Stimulated activated effector memory CD8-positive, alpha-beta T cell treated with anti-CD3 and anti-CD28 coated beads, Interleukin-12 subunit alpha, Interleukin-12 subunit beta, amount 100 ng/mL, for 72 hours (primary cell): ENCODE results near the gene TRPV4.

Experiments used
- ATAC-seq: fragments of 150-1000 bp; cut with Tn5 transposase; 2 replicates; pipeline ENCODE4 v1.10.0; 2021
- DNase-seq, 2 donors: peaks; one replicate each; pipeline ENCODE4 v3.0.0; 2021 to 2022; ENCODE audit warnings: low spot score in 2 of 2
- H3K27ac Mint-ChIP-seq: one replicate; pipeline ENCODE4 v1.8.0; 2022; ENCODE audit warnings: mild to moderate bottlenecking, mixed read lengths
- H3K36me3 Mint-ChIP-seq: one replicate; pipeline ENCODE4 v1.8.0; 2022; ENCODE audit warnings: mild to moderate bottlenecking, mixed read lengths
- H3K4me1 Mint-ChIP-seq: one replicate; pipeline ENCODE4 v1.8.0; 2022; ENCODE audit warnings: mixed read lengths
- H3K4me3 Mint-ChIP-seq: one replicate; pipeline ENCODE4 v1.8.0; 2022; ENCODE audit warnings: mild to moderate bottlenecking, mixed read lengths
- H3K9me3 Mint-ChIP-seq: one replicate; pipeline ENCODE4 v1.8.0; 2022; ENCODE audit warnings: mixed read lengths

The TRPV4 gene

GRCh38 chr12:109827080-109827479 is 6.1 kb downstream of the TRPV4 start:
- H3K27ac Mint-ChIP-seq: no peak overlapping the region
- H3K9me3 Mint-ChIP-seq: no peaks in the 10 kb centered on the region
- no peak for DNase-seq
- H3K36me3 Mint-ChIP-seq: no peaks in the 10 kb centered on the region
- H3K4me1 Mint-ChIP-seq: peaks cover 10% of the 10 kb centered on the region
- H3K4me3 Mint-ChIP-seq: no peak overlapping the region
- no peak for ATAC-seq

DNA sequence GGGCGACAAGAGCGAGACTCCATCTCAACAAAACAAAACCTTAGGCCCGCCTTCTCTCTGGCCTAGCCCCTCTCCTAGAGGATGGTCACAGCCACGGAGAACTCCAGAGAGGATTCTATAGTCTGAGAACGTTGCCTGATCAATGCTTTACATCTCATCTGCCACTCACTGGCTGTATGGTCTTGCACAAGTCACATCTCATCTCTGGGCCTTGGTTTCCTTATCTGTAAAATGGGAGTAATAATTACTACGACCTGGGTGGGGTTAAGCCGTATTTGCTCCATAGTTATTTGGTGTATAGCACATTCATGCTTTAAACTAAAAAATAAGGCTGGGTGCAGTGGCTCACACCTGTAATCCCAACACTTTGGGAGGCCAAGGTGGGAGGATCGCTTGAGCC is 8.5 kb downstream of the TRPV4 start:
- ATAC-seq (no peak), DNase-seq (no peak)
- no peak overlapping the region for H3K27ac Mint-ChIP-seq
- no peaks in the 10 kb centered on the region for H3K36me3 Mint-ChIP-seq
- peaks cover 10% of the 10 kb centered on the region for H3K4me1 Mint-ChIP-seq
- no peaks in the 10 kb centered on the region for H3K9me3 Mint-ChIP-seq
- H3K4me3 Mint-ChIP-seq: no peak overlapping the region

DNA sequence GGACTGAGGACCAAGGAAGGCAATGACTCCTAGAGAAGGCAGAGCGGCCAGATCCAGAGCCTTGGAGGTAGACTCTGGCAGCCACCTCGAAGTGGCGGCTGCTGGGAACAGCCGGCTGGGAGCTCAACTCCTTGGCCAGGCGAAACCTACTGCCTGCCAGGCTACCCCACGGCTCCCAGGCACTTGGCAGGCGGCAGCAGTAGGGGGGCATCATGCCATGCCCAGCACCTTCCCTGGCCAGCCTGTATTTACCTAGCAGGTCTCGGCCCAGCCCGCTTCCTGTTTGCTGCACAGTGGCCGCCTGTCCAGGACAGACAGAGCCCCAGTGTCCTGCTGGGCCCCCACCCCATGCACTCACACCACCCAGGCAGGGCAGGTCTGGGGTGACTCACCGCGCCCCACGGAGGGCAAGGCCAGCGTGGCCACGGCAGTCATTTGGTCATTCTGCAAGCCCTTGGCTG is 10.2 kb downstream of the TRPV4 start:
- Mint-ChIP-seq H3K36me3 (no peaks in the 10 kb centered on the region), H3K27ac (no peak overlapping the region), H3K9me3 (no peaks in the 10 kb centered on the region), H3K4me1 (peaks cover 6% of the 10 kb centered on the region), H3K4me3 (no peak overlapping the region)
- no peak for DNase-seq
- ATAC-seq: no peak

DNA sequence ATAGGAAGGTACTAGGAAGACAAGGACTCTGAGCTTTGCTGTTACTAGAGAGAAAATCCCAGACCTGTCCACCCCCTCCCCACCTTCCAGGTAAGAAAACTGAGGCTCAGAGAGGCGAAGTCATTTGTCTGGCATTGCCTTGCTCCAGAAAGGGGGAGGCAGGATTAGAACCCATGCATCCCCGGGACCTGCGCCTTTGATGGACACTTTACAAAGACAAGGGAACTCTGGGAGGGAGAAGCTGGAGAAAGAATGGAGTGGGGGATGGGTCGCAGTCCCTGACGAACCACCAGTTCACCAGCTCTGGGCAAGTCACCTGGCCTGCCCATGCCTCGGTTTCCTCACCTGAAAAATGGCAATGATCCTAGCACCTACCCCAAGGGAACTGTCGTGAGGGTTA is 10.8 kb downstream of the TRPV4 start:
- Mint-ChIP-seq H3K27ac (no peak overlapping the region), H3K4me1 (peaks cover under 1% of the 10 kb centered on the region), H3K36me3 (no peaks in the 10 kb centered on the region), H3K4me3 (no peak overlapping the region), H3K9me3 (no peaks in the 10 kb centered on the region)
- no peak for ATAC-seq
- no peak for DNase-seq

- no peak for DNase-seq
- Mint-ChIP-seq H3K27ac (no peak overlapping the region), H3K4me3 (no peak overlapping the region), H3K36me3 (no peaks in the 10 kb centered on the region), H3K4me1 (no peaks in the 10 kb centered on the region), H3K9me3 (no peaks in the 10 kb centered on the region)
- no peak for ATAC-seq
Observed at GRCh38 chr12:109821968-109822367, 11.2 kb downstream of the TRPV4 start.

GRCh38 chr12:109820816-109821381 is 12.3 kb downstream of the TRPV4 start:
- Mint-ChIP-seq H3K27ac (no peak overlapping the region), H3K9me3 (no peaks in the 10 kb centered on the region), H3K4me3 (no peak overlapping the region), H3K4me1 (no peaks in the 10 kb centered on the region), H3K36me3 (no peaks in the 10 kb centered on the region)
- DNase-seq (no peak), ATAC-seq (no peak)

GRCh38 chr12:109818905-109819500 is 14.2 kb downstream of the TRPV4 start:
- Mint-ChIP-seq H3K36me3 (no peaks in the 10 kb centered on the region), H3K4me3 (no peak overlapping the region), H3K4me1 (no peaks in the 10 kb centered on the region), H3K27ac (no peak overlapping the region), H3K9me3 (no peaks in the 10 kb centered on the region)
- no peak for ATAC-seq
- no peak for DNase-seq

- DNase-seq (no peak), ATAC-seq (no peak)
- Mint-ChIP-seq H3K9me3 (no peaks in the 10 kb centered on the region), H3K36me3 (no peaks in the 10 kb centered on the region), H3K27ac (no peak overlapping the region), H3K4me1 (no peaks in the 10 kb centered on the region), H3K4me3 (no peak overlapping the region)
Observed at GRCh38 chr12:109818253-109818652, 14.9 kb downstream of the TRPV4 start.

DNA sequence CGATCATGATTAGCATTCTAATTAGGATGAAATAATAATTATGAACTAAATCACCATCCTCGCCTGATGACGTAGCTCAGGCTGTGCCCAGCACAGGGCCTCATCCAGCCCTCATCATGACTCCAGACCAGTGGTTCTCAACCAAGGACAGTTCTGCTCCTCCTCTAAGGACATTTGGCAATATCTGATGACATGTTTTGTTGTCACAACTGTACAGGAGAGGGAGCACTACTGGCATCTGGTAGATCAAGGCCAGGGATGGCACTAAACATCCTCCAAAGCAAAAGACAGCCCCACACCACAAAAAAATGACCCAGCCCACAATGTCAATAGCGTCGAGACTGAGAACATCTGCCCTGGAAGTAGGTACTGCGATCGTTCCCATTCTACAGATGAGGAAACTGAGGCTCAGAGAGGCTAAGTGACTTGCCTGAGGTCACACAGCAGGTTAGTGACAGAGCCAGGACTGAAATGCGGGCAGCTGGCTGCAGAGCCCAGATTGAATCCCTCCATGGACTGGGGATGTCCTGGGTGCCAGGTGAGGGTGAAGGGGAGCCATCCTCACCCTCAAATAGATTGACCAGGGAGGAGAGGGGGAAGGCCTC is 15.5 kb downstream of the TRPV4 start:
- Mint-ChIP-seq H3K4me3 (no peak overlapping the region), H3K36me3 (no peaks in the 10 kb centered on the region), H3K27ac (no peak overlapping the region), H3K9me3 (no peaks in the 10 kb centered on the region), H3K4me1 (no peaks in the 10 kb centered on the region)
- DNase-seq: no peak
- no peak for ATAC-seq

DNA sequence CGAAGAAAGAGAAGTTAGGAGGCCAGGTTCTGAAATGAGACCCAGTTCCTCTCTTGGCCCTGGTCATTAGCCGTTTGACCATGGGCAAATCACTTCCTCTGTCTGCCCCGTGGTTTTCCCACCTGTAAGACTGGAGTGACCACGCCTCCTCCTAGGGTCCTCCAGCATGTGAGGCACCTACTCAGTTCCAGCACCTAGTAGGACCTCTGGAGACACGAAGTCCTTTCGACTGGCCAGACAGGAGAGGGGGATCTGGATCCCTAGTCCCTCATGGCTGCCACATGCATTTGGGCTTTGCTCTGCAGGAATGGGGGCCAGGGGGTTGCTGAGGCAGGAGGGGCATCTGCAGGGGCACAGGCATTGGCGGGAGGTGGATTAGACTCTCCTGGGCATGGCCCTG is 16.3 kb downstream of the TRPV4 start:
- no peak for DNase-seq
- no peak for ATAC-seq

DNA sequence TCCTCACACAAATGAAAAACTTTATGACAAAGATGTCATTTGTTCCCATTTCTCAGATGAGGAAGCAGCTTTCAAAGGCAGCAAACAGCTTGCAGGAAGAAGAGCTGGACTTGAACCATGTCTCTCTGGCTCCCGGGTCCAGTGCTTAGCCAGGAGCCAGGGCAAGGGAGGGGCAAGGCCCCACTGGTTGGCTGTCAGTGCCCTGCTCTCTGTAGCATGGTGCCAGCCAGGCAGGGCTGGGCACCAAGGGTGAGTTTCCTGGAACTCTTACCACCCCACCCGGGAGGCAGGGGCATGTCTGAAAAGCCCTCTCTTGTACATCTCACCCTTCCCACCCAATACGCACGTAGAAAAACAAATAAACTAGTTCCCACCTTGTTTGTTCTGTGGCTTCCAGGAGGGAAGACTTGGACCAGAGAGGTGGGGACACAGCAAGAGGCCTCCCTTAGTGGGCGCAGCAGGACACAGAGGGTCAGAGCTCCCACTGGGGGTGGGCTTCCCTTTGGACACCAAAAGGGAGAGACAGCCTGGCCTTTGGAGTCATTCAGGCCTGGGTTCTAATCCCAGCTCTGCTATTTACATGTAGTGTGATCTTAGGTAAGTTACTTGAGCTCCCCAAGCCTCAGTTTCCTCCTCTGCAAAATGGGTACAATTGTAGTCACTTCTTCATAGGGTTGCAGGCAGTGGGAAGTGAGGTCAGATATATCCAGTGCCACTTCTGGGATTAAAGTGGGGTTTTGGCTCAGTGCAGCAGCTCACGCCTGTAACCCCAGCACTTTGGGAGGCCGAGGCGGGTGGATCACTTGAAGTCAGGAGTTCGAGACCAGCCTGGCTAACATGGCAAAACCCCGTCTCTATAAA is 17.2 kb downstream of the TRPV4 start:
- no peak for ATAC-seq
- DNase-seq: no peak
- no peaks in the 10 kb centered on the region for H3K4me1 Mint-ChIP-seq

More for the DNA sequence above, 16.3 kb downstream of the TRPV4 start:
- Mint-ChIP-seq H3K9me3 (no peaks in the 10 kb centered on the region), H3K4me1 (no peaks in the 10 kb centered on the region), H3K27ac (no peak overlapping the region), H3K4me3 (no peak overlapping the region), H3K36me3 (no peaks in the 10 kb centered on the region)

GRCh38 chr12:109815225-109815624 is 18.0 kb downstream of the TRPV4 start:
- no peak for DNase-seq
- no peak overlapping the region for H3K4me3 Mint-ChIP-seq
- no peaks in the 10 kb centered on the region for H3K4me1 Mint-ChIP-seq
- H3K9me3 Mint-ChIP-seq: no peaks in the 10 kb centered on the region
- no peak overlapping the region for H3K27ac Mint-ChIP-seq
- no peak for ATAC-seq
- no peaks in the 10 kb centered on the region for H3K36me3 Mint-ChIP-seq

More for the DNA sequence above, 17.2 kb downstream of the TRPV4 start:
- H3K9me3 Mint-ChIP-seq: no peaks in the 10 kb centered on the region
- no peak overlapping the region for H3K27ac Mint-ChIP-seq
- H3K4me3 Mint-ChIP-seq: no peak overlapping the region
- no peaks in the 10 kb centered on the region for H3K36me3 Mint-ChIP-seq

DNA sequence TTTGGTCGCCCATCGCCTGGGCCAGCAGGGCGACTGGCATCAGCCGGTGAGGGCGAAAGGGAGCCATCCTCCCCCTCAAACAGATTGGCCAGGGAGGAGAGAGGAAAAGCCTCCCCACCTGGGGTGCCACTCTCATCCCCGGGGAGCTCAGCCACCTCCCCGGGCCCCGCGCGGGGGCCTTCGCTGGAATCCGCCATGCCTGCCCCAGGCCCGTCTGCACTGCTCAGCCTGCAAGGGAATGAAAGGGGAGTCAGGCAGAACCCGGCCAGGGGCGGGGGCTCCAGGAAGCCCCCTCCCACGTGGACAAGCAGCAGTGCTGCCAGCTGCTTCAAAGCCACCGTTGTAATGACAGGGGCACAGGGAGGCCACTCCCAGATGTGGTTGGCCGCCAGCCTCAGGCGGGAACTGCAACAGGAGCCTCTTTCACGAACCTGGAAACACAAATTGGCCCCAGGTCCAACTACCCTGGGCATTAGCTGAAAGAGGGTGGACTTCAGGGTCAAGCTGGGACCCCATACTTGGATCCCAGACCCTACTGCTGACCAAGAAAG is 18.5 kb downstream of the TRPV4 start:
- no peaks in the 10 kb centered on the region for H3K36me3 Mint-ChIP-seq
- DNase-seq (no peak), ATAC-seq (no peak)
- H3K27ac Mint-ChIP-seq: no peak overlapping the region
- H3K9me3 Mint-ChIP-seq: no peaks in the 10 kb centered on the region
- H3K4me3 Mint-ChIP-seq: no peak overlapping the region
- H3K4me1 Mint-ChIP-seq: no peaks in the 10 kb centered on the region

GRCh38 chr12:109813810-109814416 is 19.3 kb downstream of the TRPV4 start:
- Mint-ChIP-seq H3K4me1 (no peaks in the 10 kb centered on the region), H3K36me3 (no peaks in the 10 kb centered on the region), H3K27ac (no peak overlapping the region), H3K9me3 (no peaks in the 10 kb centered on the region), H3K4me3 (no peak overlapping the region)
- no peak for ATAC-seq
- no peak for DNase-seq

DNA sequence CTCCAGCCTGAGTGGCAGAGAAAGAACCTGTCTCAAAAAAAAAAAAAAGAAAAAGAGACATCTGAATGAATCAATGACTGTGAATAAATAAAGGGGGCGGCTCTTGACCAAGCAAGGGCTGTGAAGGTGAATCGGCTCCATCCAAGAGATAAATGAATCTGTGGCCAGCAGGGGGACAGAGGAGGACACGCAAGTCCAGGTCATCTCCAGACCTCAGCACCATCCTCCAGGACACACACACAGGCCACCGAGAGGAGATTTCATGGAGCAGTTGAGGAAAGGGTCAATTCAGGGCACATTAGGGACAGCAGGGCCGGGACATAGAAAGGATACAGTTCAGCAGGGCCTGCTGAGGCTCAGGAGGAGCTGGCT is 21.6 kb downstream of the TRPV4 start:
- H3K27ac Mint-ChIP-seq: no peak overlapping the region
- no peak for ATAC-seq
- H3K36me3 Mint-ChIP-seq: no peaks in the 10 kb centered on the region
- no peak overlapping the region for H3K4me3 Mint-ChIP-seq
- no peaks in the 10 kb centered on the region for H3K4me1 Mint-ChIP-seq
- no peak for DNase-seq
- no peaks in the 10 kb centered on the region for H3K9me3 Mint-ChIP-seq
